ENCODE data around the gene COL6A2.
"Not testable (repeated sequence)": the region's sequence is repeated elsewhere in the genome, so short reads cannot be mapped to it uniquely, and the experiment has no call there.

COL6A2 gene

DNA sequence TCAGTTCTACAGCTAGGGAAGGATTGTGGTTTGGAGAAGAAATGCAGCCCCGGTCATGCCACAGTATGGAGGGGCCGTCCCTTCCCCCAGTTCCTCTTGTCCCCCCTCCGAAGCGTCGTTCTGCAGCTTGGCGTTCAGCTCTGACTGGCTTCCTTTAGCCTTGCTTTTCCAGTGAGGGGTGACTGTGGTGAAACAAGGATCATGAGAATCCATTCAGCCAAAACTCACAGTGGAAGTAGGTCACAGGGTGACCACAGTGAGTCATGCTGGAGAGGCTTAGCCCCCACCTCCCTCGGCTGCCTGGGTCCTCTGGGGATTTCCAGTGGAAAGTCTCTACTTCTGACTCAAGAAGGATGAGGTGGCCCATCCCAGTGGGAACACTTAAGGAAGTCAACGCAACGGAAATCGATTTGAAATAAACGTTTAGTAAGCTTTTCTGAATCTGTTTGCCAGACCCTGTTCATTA lies 37.3 kb upstream of the COL6A2 start:
- peak in 1 of 2 donors; percentile 12 for DNase-seq (ENCODE audit: low read depth in 1 of 2, low spot score in 1 of 2)

- DNase-seq (ENCODE audit: low read depth in 1 of 2, low spot score in 1 of 2) = no peak
Observed at GRCh38 chr21:46061063-46061462, 36.8 kb upstream of the COL6A2 start.

GRCh38 chr21:46061518-46061917 lies 36.4 kb upstream of the COL6A2 start:
- no peak for DNase-seq (ENCODE audit: low read depth in 1 of 2, low spot score in 1 of 2)

GRCh38 chr21:46061950-46062349 lies 36.0 kb upstream of the COL6A2 start:
- DNase-seq (ENCODE audit: low read depth in 1 of 2, low spot score in 1 of 2) = no peak

DNA sequence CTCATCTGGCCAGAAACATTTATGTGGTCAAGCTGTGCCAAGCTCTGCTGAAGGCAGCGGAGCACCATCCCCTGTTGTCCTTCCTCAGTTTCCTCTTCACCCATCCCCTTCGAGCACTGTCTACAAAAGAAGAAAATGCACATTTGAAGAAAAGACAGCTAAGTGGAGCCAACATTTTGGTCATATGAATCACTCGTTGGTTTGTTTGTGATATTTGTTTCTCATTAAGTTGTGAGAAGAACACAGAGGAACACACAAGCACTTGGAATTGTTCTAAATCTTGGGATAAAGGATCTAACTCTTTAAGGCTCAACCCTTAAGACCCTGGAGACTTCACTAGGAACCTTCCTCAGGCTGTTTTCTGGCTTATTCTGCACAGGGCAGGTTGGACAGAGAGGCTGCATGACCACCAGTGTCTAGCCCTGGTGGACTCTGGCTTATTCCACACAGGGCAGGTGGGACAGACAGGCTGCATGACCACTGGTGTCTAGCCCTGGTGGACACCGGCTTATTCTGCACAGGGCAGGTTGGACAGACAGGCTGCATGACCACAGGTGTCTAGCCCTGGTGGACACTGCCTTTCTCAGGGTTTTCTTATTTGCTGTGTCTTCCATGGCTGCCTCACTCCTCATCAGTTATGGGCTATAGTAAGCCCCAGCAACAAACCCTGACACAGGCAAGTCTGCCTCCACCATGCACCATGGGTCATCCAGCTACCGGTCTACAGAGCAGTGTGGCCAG lies 35.3 kb upstream of the COL6A2 start:
- no peak for DNase-seq (ENCODE audit: low read depth in 1 of 2, low spot score in 1 of 2)

- DNase-seq (ENCODE audit: low read depth in 1 of 2, low spot score in 1 of 2) = no peak
Observed at GRCh38 chr21:46063227-46063626, 34.7 kb upstream of the COL6A2 start.

- DNase-seq (ENCODE audit: low read depth in 1 of 2, low spot score in 1 of 2) = no peak
Observed at GRCh38 chr21:46063734-46064680, 33.9 kb upstream of the COL6A2 start.

GRCh38 chr21:46064870-46065214 lies 33.1 kb upstream of the COL6A2 start:
- no peak for DNase-seq (ENCODE audit: low read depth in 1 of 2, low spot score in 1 of 2)

DNA sequence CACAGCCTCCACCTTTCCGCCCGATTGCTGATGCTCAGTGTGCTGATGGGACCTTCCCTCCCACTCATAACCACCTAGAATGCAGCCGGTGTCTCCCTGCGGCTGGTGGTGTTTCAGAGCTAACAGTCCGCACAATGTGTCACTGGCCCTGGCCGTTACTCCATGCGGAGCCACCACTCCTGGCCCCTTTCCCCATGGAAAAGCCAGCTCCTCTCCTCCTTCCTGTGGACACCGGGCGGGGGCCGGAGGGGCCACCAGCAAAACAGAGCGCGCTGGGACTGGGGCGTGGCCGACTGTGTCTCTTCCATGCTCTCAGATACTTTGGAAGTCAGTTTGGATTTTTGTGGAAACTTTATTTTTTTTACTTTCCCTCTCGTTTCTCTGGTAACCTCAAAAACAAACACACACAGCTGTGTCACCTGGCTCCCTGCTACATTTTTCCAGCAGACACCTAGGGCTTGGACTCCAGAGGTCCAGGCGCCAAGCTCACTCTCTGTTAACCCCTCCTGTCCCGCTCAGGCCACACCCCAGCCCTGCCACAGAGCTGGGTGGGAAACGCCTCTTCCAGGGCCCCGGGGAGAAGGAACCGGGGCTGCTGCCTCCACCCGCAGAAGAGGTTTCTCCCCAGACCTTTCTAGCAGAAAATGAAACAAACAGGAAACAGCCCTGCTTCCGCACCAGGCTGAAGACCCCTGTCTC lies 32.5 kb upstream of the COL6A2 start:
- no peak for DNase-seq (ENCODE audit: low read depth in 1 of 2, low spot score in 1 of 2)

- no peak for DNase-seq (ENCODE audit: low read depth in 1 of 2, low spot score in 1 of 2)
Observed at GRCh38 chr21:46065914-46066551, 31.9 kb upstream of the COL6A2 start.

DNA sequence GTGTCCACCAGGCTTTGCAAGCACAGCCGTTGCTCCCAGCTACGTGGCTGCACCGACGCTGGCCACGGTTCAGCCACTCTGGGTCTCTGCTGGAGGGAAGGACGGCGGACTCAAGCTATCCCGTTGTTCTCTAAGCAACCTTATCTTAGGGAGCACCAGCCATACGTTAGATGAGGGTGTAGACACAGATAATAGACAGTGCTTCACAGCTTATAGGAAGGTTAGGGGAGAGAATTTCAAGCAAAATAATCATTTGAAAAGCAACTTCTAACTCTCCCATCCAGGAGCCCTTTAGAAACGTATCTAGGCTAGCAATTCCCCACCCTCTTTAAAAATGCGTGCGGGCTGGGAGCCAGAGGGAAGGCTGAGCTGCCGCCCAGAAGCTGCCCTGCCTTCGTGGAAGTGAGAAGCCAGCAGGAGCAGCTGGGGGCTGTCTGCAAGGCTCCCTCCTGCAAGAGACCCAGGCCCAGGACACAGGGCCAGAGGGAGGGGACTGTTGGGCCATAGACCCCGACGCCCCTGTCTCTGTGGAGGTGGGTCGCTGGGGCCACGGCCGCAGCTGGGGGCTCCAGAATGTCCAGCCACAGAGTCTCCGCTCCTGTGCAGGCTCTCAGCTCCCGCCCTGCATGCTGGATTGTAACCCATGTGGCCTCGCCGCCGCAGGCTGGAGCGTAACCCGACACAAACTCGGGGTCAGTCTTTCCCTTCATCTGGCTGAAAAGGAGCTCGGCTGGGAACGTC lies 31.2 kb upstream of the COL6A2 start:
- no peak for DNase-seq (ENCODE audit: low read depth in 1 of 2, low spot score in 1 of 2)

DNA sequence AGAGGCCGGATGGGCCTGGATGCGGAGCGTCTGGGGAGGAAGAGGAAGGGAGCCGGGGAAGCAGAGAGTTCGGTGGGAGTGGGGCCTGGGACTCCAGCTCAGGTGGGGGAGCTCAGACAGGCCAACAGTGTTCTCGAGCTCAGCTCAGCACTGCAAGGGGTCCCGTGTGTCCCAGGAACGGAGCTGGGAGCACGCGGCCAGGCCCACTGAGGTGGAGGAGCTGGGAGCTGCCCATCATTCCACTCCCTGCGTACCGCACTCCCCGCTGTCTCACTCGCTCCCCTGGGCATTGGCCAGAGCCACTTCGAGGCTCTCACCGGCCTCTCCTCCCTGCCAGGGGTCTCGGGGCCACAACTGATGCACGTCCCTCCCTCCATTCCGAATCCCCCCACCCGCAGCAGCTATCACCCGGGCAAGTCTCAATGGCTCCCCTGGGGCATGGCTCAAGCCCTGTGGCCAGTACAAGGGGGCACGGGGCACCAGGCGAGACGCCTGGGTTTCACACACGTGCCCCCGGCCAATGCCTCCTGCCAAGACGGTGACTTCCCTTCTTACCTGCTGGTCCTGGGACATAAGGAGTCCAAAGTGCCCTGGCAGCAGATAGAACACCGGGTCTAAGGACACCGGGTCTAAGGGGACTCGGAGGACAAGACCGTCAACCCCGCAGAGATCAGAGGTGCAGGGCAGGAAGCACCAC lies 30.3 kb upstream of the COL6A2 start:
- DNase-seq (ENCODE audit: low read depth in 1 of 2, low spot score in 1 of 2) = no peak

DNA sequence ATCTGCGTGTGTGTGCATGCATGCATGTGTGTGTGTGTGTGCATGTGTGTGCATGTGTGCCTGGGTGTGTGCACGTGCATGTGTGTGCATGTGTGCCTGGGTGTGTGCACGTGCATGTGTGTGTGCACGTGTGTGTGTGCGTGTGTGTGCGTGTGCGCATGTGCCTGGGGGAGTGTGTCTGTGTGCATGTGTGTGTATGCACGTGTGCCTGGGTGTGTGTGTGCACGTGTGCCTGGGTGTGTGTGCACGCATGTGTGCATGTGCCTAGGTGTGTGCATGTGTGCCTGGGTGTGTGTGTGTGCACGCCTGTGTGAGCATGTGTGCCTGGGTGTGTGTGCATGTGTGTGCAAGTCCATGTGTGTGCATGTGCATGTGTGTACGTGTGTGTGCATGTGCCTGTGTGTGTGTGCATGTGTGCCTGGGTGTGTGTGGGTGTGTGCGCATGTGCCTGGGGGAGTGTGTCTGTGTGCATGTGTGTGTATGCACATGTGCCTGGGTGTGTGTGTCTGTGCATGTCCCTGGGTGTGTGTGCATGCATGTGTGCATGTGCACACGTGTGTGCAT lies 29.3 kb upstream of the COL6A2 start:
- DNase-seq (ENCODE audit: low read depth in 1 of 2, low spot score in 1 of 2) = no peak

DNA sequence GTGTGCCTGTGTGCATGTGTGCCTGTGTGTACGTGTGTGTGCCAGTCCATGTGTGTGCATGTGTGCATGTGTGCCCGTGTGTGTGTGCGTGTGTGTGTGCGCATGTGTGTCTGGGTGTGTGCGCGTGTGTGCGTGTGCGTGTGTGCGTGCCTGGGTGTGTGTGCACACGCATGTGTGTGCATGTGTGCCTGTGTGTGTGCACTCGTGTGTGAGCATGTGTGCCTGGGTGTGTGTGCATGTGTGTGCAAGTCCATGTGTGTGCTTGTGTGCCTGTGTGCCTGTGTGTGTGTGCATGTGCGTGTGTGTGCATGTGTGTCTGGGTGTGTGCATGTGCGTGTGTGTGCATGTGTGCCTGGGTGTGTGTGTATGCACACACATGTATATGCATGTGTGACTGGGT lies 28.7 kb upstream of the COL6A2 start:
- DNase-seq (ENCODE audit: low read depth in 1 of 2, low spot score in 1 of 2) = no peak

- DNase-seq (ENCODE audit: low read depth in 1 of 2, low spot score in 1 of 2) = no peak
Observed at GRCh38 chr21:46069719-46070279, 28.1 kb upstream of the COL6A2 start.

DNA sequence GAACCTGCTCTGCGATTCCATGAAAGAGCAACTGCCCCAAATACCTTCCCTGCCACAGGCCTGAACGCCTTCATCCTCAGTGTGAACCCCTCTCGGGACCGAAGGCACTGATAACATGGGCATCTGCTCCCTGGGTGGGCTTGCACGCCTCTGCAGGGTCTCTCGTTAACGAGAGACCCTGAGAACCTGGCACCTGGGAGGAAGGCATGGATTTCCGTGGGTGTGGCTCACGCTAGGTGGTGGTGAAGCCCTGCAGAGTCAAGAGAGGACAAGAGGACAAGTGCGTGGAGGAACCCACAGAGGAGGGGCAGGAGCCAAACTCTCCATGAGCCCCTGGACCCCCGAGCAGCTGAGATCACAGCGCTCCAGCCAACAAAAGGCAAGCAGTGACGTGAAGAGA lies 26.8 kb upstream of the COL6A2 start:
- no peak for DNase-seq (ENCODE audit: low read depth in 1 of 2, low spot score in 1 of 2)

- not testable (repeated sequence) for DNase-seq (ENCODE audit: low read depth in 1 of 2, low spot score in 1 of 2)
Observed at GRCh38 chr21:46076724-46077123, 21.2 kb upstream of the COL6A2 start.

- DNase-seq (ENCODE audit: low read depth in 1 of 2, low spot score in 1 of 2) = no peak
Observed at GRCh38 chr21:46077674-46078101, 20.2 kb upstream of the COL6A2 start.

DNA sequence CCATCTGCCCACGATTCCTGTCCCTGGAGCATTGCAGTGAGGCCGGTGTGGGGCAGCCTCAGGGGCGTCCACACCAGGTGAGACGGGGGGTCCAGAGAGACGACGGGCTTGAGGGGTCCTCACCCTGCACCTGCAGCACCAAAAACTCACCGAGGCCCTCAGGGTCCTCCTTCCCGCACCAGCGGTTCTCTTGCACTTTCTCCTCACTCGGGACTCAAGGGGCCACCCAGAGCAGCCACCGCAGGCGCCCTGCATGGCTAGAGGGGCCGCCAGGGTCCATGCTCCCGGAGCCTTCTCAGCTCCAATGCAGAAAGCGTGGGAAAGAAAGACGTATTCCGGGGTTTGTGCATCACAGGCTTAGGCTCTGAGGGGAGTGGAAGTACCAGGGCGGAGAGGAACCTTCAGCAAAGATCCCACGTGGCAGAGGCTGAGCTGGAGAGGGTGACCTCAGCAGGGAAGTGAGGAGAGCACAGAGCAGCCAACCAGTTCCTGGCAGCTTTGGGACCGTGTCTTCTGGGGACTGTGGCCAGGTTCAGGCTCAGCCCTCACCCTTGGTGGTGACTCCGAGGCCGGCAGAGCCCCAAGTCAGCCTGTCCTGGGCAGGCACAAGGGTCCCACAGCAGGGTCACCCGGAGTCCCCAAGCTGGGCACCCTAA lies 19.5 kb upstream of the COL6A2 start:
- no peak for DNase-seq (ENCODE audit: low read depth in 1 of 2, low spot score in 1 of 2)

Data from activated CD4-positive, alpha-beta T cell treated with anti-CD3 and anti-CD28 coated beads, Interleukin-2, amount 50 U/mL, for 24 hours (primary cell).